Mucosa of gallbladder (tissue), 1 donor: Measurements from ENCODE around the gene PBX4. TPM values are rescaled to one million over a fixed set of nuclear protein-coding genes. Genes with fewer than 3 reads are reported as not detected.

ENCODE experiments used
- DNase-seq: peaks from one replicate; pipeline ENCODE4 v3.0.0-alpha.2; 2020; ENCODE audit warnings: low spot score
- total RNA-seq: library from RNA; stranded (reverse); gene quantifications from one replicate; pipeline ENCODE4 v1.2.1, GENCODE V29; 2021
- donor health status: DM: no; HTN: no; CAD: no.

PBX4 gene
- total RNA-seq, 1 donor from 2014 or later = 9.9 TPM

DNA sequence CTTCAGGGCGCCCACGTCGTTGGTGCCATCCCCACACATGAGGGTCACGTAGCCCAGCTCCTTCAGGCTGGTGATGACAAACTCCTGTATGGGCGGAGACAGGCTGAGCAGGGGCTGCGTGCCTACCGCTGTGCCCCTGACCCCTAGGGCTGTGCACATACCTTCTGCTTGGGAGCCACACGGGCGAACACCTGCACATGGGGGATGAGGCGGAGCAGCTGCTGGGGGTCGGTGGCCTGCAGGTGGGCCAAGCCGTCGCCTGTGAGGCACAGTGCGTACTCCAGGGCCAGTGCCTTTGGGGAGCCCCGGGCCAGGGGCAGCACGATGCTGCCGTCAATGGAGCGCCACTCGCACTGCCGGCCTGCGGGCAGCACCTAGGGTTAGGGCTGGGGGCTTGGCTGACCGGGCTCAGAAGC lies 31.1 kb upstream of the PBX4 start:
- no peak for DNase-seq

DNA sequence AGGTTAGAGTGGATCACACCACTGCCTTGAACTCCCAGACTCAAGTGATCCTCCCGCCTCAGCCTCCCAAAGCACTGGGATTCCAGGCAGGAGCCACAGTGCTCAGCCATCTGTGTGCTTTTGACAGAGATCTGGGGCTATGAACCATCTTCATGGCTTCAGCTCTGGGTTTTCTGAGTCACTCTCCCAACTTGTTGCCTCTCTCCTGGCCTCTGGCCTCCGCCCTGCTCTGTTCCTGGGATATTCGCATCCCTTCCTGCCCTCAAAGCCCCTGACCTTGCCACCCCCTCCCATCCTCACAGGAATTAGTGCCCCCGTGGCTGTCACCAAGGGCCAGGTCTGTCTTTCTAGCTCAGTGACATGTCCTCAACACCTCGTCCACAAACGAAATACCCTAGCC lies 30.7 kb upstream of the PBX4 start:
- no peak for DNase-seq

- no peak for DNase-seq
Observed at GRCh38 chr19:19647037-19647835, 28.7 kb upstream of the PBX4 start.

GRCh38 chr19:19645233-19645870 lies 26.9 kb upstream of the PBX4 start:
- no peak for DNase-seq

DNA sequence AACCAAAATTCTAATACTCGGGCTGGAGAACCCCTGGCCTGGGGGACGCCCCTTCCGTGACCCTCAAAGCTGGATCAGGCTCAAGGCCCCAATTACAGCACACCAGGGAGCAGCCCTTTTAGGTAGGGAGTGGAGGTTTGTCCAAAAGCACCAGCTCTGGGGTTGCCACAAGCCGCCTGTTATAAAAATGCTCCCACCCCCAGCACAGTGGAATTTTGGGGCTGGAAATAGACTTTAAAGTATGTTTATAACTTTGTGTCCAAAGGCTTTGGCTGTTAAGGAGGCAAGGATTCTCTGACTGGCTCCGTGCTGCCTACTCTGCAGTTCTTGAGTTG lies 25.5 kb upstream of the PBX4 start:
- DNase-seq = no peak

GRCh38 chr19:19643158-19644053 lies 24.9 kb upstream of the PBX4 start, which contains the start of gene GMIP:
Gene GMIP (minus strand): TSS chr19:19643657. CDS start chr19:19643529, 128 bp downstream.
- peak; percentile 83 for DNase-seq

DNA sequence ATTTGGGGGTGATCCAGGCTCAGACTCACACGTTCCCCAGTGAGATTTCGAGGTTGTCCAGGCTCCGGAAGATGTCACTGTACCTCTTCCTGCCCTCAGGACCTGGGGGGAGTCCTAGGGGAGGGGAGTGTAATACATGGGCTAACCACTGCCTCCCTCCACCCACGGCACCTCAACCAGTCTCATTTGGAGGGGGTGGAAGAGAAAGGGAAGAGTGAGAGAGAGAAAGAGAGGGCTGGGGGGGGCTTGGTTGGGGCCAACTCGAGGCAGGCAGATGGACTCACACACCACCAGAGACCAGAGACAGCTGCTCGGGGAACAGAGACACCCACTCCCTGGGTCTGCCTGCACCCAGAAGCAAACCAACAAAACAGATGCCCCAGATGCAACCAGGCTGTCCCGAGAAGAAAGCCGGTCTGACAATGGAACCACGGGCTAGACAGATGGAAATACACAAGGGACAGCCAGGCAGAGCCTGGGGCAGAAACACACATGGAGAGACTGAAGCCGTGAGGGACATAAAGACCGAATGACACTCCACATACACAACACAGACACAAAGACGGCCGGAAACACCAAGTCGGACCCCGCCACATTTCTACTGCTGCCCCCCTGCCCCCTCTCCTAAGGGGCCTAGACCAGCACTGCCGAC lies 24.1 kb upstream of the PBX4 start:
- no peak for DNase-seq

GRCh38 chr19:19637523-19638251 lies 19.2 kb upstream of the PBX4 start:
- no peak for DNase-seq

DNA sequence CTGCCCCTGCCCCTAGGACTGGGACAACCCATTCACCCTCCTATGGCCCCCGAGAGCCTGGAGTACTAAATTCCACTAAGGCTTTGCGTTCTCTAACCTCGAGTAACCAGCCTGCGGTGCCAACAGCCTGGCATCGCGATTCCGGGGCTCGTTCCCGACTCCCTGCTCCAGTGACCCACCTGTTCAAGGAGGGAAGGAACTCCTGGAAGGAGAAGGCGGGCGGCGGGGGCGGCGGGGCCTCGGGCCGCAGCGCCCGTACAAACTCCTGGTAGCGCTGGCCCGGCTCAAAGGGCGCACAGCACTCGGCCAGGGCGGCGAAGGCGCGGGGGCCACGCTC lies 18.7 kb upstream of the PBX4 start:
- DNase-seq = no peak

DNA sequence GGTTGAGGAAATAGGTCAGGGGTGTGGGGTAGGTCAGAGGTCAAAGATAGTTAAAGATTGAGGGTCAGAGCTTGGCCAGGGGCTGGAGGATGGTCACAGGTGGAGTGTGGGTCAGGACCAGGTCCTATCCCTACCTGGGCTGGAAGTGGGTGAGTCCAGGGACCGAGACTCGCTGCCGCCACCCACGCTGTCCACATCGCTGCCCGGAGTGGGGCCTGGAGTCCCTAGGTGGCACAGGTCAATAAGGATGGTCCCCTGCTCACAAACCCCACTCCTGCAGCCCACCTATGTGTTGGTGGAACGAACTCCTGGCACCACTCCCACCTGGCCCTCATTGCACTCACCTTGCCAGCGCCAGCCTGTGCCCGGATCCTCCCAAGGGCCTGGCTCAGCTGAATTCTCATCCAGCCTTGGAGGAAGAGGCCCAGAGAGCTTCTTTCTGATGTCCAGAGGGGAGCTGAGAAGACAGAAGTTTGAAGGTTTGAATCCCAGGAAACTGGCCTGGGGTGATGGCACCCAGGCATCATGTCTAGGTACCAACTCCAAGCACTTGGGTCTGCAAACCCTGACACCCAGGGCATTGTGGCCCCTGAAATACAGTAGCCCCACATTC lies 18.2 kb upstream of the PBX4 start:
- DNase-seq = no peak

DNA sequence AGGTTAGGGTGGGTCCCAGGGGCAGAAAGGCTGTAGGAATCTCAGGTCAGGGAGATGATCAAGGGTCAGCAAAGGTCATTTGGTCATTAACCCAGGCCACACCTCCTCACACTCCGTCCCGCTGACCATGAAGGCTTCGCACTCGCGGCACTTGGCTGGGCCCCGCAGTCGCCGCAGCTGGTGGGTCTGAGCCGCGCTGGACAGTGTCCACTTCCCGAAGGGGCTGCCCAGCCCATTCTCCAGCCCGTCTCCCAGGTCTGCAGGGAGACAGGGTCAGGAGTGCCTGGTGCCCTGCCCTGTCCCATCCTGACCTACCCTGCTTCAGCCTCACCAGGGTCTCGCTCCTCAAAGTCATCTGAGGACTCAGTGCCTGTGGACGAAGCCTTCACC lies 16.8 kb upstream of the PBX4 start:
- no peak for DNase-seq

- no peak for DNase-seq
Observed at GRCh38 chr19:19634516-19635312, 16.2 kb upstream of the PBX4 start.

DNA sequence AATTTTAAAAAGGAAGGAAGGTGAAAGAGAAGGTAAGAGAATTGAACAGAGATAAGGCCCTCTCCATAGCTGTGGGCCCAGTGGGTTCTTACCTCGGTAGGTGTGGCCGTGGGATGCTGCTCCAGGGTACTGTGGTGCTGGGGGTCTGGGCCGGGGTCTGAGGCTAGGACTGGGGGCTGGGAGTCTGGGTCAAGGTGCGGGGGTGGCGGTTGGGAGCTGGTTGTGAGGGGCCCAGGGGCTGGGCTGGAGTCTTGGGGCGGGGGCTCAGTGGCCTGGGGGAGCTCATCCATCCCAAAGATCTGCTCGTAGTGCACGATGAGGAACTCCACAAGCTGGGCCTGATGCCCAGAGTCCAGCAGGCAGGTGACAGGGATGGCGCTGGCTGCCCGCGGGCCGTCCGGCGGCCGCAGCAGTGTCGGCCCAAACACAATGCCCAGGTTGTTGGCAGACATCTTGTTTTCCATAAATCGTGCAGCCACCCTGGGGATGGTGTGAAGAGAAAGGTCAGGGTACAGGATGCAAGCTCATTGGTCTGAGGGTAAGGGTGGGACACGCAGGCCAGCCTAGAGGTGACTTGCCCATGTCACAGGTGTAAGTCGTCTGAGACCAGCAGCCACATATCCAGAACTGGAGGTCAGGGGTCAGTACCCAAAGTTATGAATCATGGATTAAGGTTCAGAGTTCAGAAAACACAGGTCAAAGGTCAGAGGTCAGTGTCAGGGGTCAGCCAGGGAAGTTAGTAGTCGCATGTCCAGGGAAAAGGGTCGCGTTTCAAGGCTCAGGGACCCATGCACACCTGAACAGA lies 15.4 kb upstream of the PBX4 start:
- no peak for DNase-seq

DNA sequence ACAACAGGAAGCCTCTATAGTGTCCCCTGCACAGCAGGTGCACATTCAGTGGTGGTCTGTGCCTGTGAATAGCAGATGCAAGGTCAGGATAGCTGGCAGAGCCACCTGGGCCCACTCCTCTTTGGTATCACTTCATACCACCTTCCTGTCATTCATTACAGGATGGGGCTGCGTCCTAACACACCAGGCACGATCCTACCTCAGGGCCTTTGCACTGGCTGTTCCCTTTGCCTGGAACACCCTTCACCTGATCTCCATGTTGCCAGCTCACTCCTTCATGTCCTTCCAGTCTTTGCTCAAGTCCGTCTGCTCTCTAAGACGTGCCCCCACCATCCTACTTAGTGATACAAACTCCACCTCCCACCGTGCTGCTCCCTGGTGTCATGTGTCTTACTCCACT lies 14.2 kb upstream of the PBX4 start:
- no peak for DNase-seq

DNA sequence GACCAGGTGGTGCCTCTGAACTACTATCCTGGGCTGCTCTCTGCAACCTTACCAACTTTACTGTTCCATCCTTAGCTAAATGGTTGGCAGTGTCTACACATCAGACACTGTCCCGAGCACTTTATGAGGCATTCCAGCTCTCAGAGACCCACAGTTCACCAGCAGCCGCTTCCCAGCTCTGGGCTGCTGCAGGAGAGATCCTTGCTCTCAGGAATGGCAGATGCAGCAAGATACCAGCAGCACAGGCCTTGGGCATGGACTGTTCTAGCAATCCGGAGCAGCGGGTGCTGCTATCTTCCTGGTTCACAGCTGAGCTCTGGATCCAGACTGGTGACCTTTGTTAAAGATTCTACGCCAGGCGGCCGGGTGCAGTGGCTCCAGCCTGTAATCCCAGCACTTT lies 12.9 kb upstream of the PBX4 start:
- DNase-seq = no peak

DNA sequence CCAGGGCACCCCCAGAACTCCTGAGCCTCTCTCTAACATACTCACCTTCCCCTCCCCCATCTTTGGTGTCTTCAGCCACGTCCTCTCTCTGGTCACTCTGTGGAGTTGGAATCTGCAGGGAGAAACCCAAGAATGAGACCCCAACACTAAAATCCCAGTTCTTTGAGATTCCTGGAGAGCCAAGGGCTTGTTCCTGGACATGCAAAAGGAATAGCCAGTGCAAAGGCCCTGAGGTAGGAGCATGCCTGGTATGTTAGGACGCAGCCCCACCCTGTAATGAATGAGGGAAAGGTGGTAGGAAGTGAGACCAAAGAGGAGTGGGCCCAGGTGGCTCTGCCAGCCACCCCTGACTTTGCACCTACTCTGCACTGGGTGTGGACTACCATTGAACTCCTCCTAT lies 11.9 kb upstream of the PBX4 start:
- DNase-seq = no peak

- DNase-seq = no peak
Observed at GRCh38 chr19:19630062-19630414, 11.6 kb upstream of the PBX4 start.

- DNase-seq = peak; percentile 73
Observed at GRCh38 chr19:19628501-19629134, 10.1 kb upstream of the PBX4 start.
